Dedifferentiated amniotic fluid mesenchymal stem cell (primary cell): ENCODE data around the gene RUFY4.
A peak's percentile ranks its signal among the peaks of the same experiment; 100 is the strongest.

ENCODE experiments used
- DNase-seq: peaks from one replicate; pipeline ENCODE4 v3.0.0-alpha.2; 2016; ENCODE audit errors: extremely low spot score

Gene RUFY4, protein sequence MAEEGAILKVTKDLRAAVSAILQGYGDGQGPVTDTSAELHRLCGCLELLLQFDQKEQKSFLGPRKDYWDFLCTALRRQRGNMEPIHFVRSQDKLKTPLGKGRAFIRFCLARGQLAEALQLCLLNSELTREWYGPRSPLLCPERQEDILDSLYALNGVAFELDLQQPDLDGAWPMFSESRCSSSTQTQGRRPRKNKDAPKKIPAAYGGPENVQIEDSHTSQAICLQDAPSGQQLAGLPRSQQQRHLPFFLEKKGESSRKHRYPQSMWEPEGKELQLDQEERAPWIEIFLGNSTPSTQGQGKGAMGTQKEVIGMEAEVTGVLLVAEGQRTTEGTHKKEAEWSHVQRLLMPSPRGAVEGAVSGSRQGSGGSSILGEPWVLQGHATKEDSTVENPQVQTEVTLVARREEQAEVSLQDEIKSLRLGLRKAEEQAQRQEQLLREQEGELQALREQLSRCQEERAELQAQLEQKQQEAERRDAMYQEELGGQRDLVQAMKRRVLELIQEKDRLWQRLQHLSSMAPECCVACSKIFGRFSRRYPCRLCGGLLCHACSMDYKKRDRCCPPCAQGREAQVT

DNA sequence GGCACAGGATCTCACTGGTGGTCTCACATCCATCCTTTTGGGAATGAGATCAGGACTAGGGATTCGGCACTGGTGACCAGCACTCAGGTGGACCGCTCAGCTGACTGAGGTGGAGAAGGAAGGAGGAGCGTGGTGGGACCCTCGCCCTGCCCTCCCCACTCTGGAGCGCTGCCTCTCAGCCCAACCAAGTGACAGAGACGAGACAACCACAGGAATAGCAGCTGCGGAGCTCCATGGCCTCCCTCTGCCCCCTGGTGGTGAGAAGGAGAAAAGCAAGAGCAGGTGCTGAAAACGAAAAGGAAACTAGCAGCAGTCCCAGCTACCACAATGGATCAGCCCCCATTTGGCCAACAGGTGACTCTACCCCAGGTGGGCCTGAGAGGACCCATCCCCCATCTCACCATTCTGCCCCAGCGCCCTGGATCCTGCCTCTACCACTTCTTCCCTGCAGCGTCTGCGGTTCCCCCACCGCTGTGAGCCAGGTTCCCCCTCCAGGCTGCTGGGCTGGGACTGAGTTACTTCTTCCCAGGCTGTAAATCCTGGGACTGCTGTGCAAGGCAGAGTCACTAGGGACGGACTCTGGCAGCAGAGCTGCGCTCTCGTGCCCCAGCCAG lies at the start of gene RUFY4:
Gene RUFY4, plus strand, starts transcription at position 533 of the 614 bp plus-strand sequence. CDS start 1,353 bp downstream, outside the sequence.
- DNase-seq = peak; percentile 73

DNA sequence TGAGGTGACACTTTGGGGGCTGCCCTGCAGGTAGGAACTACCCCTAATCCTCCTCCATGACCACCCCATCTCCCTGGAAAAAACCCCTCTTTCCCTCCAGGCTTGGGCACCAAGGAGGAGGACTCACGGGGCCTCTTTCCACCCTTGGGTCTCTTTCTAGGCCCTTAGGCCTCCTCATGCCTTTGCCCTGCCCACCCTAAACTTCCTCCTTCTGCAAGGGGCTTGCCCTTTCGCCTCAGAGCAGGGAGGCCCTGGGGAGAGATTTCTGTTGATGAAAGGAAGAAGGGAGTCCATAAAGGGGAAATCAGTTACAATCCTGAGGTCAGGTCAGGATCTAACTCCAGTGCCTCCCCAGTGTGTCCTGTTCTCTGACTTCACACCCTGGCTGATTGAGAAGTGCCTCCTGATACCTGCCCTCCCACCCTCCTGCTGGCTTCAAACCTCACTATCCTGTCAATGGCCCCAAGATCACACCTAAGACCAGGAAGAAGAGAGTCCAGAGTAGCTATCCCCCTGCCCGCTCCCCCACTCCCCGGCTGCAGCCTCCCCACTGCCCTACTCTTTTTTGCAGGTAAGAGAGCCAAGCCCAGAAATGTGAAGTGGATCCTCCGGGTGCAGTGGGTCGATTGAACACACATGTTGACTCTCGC lies 49.5 kb upstream of the RUFY4 start:
- no peak for DNase-seq

DNA sequence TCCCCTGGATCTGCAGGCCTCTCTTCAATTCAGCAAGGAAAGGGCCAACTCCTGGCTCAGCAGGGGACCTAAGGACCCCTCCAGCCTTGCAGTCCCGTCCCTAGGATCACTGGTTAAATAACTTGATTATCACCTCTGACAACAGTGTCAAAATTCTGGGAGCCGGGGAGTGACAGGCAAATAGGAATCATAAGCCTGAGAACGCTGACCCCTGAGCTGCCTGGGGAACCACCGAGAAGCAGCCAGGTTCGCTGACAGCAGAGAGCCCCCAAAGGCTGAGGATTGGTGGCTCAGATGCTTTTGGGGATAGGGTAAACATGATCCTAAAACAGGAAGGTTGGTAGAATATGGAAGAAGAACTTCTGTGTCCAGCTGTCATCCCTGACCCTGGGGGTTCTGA lies 48.8 kb upstream of the RUFY4 start:
- DNase-seq = no peak

DNA sequence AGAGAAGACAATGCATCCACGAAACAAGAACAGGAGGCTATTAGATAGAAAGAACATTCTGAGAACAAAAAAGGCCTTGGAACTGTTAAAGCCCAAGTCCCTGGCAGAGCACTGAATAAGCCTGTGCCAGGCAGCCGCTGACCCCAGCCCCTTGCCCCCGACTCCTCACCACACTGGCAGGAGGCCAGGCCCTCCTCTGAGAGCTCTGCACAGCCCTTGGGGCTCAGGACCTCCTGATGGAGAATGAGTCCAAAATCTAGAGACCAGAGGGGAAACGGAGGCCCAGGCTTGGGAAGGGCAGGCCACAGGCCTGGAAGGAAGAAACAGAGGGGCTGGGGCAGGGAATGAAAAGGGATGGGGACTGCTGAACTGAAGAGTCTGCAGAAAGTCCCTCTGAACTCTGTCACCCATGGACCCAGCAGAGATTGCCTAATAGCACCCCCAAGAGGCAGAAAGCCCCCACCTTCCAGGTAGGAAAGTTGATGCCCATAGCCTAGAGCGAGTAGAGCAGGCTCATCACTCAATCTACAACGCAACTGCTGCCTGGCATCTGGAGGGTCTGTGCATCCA lies 48.0 kb upstream of the RUFY4 start:
- no peak for DNase-seq

DNA sequence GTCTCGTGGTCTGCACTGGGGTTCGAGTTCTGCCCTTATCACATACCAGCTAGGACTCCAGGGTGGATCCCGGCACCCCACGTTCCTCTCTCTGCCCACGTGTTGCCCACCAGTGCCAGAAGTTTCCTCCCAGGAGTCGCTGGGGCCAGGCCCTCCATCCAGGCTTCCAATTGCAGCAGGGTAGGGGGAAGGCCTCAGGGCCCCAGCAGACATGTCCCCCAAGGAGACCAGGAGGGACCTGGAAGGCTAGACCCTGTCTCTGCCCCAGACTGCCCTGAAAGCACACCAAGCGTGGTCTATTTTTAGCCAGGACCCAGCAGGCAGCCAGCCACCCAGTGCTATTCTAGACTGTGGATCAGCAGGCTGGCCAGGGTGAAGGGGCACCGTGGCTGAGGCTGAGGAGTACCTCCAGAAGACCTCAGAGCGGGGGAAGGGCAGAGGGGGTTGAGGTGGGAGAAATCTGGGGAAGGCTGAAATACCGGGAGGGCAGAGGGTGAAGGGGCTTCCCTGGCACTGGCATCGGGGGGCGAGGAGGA lies 47.4 kb upstream of the RUFY4 start:
- DNase-seq = no peak

DNA sequence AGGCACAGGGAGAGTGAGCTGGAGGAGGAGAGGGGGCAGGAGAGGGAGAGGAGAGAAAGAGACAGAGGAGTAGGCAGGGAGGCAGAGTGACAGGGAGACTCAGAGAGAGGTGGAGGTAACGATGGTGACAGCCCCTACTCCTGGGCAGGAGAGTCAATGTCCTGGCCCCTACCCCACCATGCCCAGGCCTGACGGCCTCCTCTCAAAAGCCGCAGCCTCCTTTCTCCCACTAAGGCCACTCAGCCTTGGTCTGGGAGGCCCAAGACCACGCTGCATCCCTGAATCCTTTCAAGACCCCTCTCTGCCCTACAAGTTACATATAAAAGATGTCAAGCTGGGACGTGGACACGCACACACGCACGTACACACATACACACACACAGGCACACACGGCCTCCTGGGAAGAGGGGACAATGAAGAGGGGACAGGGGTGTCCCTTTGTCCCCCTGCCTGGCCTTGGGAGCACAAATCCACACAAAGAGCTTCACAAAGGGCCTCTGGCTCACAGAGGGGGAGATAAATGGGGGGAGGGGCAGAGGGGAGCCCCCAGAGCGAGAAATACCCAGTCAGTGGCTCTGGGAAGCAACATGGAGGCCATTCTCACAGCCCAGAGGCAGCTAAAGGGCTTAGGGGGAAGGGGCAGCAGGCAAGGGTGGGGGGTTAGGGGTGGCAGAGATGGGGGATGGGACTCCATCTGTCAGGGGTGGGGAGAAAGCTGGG lies 46.8 kb upstream of the RUFY4 start:
- DNase-seq = no peak

DNA sequence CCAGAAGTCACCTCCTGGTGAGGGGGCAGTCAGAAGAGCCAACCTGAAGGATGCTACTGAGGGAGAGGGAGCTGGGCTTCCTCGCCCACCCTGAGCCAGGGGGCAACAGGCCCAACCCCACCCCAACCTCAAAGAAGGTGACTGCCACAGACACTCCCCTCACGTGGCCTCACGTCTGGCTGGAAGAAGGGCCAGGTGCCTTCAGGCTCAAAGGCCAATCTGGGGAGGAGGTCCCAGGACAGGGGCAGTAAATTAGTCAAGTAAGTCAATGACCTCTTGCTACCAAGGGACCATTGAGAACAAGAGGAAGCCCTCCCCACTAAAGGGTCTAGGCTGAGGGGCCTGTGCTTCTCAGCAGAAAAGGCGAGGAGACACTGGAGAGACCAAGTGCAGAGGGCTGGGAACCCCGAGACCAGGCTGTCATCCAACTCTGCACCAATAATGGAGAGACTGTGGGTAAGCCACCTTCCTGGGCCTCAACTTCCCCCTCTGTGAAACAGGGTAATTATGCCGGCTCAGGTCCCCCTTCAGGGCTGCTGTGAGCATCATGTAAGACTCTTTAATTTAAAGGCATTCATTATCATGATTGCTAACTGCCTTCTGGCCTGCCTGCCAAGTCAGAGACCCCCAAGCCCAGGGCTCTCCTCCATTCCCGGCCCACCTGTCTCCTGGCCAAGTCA lies 46.1 kb upstream of the RUFY4 start:
- no peak for DNase-seq

DNA sequence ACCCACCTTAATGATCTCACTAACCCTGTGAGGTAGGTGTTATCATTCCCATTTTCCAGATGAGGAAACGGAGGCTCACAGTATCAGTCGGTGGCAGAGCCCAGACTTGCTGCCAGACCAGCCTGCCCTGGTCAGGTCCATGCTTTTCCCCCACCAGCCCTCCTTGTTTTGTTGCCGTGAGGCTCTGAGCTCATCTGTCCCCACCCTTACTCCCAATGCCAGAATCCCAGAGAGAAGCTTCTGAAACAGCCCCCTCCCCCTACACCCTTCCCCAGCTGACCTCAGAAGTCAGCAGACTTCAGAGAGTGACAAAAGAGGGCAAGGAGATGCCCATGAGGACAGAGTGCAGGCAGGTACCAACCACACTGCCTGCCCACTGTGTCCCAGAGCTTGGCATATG lies 45.4 kb upstream of the RUFY4 start:
- no peak for DNase-seq

DNA sequence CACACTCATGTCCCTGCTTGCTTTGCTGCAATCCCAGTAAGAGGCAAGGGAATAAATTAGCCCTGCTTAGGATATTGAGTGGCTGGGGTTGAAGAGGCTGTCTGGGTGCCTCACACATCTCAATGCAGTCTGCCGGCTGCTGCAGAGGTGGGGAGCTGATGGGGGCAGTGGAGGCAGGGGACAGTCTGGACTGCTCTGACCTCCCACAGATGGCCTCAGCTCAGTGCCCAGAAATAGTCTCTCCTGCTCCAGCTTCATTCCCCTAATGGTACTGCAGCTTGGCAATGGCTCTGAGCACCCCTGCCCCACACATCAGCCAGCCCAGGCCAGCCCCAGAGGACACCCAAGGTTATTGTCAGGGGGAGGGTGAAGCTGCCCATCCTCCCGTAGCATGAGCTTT lies 44.7 kb upstream of the RUFY4 start:
- no peak for DNase-seq

DNA sequence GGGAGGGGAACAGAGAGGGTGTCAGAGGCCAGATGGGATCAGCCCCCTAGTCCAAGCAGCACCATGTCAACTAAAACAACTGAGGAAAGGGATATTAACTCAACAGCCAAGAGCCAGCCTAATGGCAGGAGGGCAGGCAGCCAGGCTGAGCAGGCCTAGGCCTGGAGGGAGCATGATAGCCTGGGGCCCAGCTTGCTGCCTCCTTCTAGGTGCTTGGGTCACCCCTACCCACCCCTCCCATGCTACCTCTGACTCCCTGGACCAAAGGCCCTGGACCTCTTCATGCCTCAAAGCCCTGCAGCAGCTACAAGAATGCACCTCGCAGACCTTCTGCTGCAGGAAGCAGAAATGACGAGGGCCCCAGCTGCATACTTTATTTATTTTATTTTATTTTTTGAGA lies 44.2 kb upstream of the RUFY4 start:
- DNase-seq = no peak

DNA sequence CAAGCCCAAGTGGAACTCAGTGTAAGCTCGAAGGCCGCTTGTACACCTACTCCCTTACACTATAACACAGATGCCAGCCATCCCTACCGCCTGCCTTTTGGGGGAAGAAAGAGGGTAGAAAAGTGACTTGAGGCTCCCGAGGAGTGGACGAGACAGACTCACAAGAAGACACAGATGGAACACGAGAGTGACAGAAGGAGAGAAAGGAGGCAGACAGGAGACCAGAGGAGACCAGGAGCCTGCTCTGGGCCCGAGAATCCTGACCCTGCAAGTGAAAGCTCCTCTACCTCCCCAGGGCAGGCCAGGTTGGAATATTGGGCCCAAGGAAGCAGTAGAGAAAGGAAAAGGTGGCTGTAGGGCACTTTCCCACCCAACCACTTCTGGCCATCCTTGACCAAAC lies 42.8 kb upstream of the RUFY4 start:
- DNase-seq = no peak

DNA sequence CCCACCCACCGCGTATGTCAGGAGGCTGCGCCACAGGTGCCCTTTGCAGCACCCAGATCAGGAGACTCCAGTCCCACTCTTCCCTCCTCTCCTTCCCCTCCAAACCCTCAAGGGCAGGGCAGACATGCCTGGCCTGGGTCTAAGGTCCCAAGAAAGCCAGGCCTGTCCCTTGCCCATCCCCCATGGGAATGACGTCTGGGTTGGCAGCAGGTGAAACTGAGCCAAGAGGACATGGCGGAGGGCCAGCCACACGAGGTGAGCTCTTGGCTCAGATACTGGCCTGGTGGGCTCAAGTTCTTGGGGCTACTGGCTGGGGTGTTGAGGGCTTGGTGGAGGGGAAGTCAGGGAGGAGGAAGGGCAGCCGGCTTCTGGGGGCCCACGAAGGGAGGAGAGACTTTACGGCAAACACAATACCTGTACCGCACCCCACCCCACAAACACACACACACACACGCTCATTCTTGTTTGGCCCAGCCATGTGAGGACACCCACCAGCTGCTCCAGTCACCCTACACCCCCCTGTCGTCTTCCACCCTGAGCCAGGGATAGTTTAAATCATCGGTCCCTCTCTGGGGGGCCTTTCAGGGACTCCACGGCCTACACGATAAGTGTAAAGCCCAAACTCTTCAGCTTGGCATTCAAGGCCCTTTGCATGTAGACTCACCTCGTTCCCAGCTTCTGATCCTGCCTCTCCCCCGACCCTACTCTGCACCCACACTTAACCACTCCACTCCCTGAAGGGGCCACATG lies 42.2 kb upstream of the RUFY4 start:
- no peak for DNase-seq

DNA sequence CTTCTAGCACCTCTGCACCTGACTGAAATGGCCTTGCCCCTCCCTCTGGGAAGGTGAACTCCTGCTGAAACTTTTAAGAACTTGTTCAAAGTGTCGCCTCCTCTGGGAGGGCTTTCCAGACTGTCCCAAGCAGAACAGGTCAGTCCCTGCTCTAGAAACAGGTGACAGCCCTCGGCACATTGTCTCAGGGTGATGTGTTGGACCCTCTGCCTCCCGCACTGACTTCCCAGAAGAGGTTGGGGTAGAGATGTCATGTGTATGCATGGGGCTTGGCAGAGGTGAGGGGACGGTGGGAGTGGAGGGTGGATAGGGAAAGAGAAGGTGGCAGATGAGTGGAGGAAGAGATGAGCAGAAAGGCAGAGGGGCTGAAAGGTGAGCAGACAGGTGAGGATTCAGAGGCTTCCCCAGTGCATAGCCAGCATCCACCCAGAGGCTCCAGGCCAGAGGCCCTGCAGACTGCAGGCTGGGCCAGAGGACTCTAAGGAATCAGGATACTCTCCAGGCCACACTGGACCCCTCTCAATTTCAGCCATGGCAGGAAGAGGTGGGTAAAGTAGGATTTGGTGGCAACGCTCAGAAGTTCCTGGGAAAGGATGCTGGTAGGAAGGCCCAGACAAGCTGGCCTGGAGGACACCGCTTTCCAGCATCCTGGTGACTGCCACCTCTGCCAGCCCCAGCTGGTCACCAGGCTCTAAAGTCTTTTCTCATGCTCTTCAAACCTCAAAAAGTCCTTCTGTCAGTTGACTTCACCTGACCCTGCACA lies 41.4 kb upstream of the RUFY4 start:
- no peak for DNase-seq

DNA sequence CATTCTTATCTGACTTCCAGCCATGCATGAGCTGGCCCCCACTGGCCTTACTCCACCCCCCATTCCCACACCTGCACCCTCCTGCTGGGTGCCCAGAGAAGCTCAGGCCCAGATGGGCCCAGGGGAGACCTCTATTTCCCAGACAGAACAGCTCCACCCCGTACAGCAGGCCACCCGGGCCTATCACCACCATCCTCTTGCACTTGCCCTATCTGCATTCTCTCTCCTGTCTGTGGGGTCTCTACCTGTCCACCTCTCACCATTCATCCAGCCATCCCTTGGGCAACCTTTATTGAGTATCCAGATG lies 40.9 kb upstream of the RUFY4 start:
- DNase-seq = no peak

DNA sequence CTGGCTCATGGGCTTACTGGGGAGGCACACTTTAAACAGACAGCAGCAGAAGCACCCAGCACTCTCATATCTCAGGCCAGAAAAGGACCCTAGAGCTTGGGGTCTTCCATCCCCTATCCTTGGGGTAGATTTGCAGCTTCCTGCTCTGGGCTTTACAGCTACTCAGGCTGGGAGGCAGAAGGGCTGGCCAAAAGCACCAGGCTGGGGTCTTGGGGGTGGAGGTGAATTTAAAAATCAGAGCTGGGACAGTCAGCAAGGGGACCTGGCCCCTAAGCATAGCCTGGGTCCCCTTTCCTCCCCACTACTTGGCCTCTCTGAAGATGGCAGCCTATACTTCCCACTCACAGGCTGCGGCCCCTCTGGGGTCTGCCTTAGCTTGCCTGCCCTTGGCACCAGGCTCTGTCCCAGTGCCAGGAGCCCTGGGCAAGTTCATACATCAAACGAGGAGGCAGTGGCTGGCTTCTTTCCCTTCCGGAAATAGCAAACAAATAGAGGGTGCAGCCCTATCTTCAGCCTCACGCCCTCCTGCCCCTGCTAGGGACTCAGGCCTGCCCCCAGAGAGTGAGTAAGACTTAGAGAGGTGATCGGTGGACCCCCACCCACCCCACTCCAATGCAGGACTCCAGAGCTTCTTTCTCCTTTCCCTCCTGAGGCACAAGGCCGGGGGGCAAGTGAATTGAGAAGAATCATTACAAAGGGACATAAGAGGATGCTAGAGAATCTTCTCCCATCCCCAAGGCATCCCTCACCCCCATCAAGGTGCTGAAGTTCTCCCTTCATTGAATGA lies 40.3 kb upstream of the RUFY4 start:
- no peak for DNase-seq

DNA sequence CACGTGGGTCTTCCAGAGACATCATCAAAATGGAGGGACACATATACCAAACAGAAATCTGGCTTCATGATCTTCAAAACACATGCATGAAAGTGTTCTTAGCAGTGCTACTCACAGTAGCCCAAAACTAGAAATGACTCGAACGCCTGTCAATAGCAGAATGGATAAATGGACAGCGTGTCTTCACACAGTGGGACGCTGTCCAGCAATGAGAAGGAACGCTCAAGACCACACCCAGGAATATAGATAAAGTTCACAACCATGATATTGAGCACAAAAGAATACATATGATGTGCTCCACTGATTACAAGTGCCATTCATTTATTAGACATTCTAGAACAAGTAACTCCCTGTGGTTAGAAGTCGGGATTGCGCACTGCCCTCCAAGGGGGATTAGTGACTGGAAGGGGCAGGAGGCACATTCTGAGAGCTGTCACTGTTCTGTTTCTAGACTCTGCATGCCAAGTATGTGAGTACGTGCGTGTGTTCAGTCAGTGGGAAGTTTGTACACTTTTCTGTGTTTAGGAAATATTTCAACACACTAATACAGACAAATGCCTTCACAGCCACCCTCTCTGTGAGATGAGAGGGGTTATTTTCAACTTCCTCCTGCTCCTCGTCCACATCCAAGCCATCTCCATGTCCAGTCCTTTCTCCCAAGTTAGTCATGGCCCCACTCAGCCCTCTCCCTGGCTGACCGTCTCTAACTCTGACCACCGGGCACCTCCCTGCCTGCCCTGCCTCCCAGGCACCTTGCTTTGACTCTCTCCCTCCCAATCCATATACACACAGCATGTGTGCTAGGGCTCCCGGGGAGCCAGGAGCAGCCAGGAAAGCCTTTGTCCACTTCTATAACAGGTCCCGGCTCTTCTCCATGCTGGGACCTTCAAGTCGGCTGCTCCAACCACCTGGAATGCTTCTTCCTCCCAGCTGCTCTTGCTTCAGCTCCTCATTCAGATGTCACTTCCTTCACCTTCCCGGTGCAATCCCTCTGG lies 39.4 kb upstream of the RUFY4 start:
- no peak for DNase-seq

DNA sequence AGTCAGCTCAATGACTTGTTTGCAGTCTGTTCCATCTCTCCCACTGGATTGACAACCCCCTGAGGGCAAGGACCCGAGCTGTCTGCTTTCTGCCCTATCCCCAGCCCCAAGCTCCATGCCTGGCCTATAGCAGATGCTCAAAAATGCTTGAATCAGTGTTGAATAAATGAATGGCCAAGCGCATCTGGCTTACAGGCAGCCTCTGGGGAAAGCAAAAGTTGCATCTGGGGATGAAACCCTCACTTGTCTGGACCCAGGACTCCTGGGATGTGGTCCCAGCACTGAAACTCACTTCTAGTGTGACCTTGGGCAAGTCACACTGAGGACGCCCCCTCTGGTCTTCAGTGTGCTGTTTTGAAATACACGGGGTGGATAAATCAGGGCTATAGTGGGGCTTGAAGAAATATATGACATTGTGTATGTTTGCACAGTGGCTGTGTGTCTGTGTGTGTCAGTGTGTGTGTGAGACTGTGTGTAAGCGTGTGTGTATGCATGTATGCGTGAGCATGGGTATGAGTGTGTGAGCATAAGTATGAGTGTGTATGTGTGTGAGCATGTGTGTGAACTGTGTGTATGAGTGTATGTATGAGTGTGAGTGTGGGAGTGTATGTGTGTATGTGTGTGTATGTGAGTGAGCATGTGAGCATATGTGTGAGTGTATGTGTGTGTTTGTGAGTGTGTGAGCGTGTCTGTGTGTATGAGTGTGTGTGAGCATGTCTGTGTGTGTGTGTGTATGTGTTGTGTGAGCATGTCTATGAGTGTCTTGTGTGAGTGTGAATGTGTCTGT lies 38.5 kb upstream of the RUFY4 start:
- no peak for DNase-seq
